ENCODE measurements around the gene RCAN1. TPM values are rescaled to one million over a fixed set of nuclear protein-coding genes. Genes with fewer than 3 reads are reported as not detected.
"Not testable (repeated sequence)": the region's sequence is repeated elsewhere in the genome, so short reads cannot be mapped to it uniquely, and the experiment has no call there.

Gene RCAN1
- total and polyA plus RNA-seq, 9 donors, result 8.6 to 26.7 (median 10.0) TPM

DNA sequence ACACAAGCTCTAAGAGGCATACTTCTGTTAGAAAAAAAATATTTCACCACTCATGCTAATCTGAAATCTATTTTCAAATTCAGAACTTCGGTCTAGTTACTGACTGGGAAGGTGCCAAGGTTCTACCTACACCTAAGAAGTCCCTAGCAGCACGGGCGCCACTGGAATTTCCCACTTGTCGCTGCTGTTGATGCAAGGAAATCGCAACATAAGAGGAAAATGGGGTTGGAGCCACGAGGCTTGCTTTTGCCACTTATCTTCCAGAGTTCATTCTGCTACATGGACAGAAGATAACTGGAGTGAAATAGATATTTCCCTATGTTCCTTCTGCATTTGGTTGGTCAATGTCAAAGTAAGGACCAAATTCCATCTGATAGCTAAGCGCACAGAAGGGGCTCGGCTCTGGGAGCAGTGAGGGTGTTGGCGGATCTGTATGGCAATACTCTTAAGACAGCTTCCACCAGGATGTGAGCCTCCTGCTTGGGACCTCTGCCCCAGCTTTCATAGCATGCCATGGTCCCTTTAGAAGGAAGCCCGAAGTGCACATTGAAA, 47.2 kb downstream of the RCAN1 start:
- Histone ChIP-seq H3K4me1 (ENCODE audit: insufficient read depth) (no peaks in the 10 kb centered on the region), H3K36me3 (no peaks in the 10 kb centered on the region), H3K27ac (no peak overlapping the region), H3K27me3 (no peaks in the 10 kb centered on the region), H3K4me3 (no peak overlapping the region), H3K9me3 (no peaks in the 10 kb centered on the region)
- no peak for DNase-seq
- whole genome bisulfite sequencing, 3 donors, result 90 to 91% (median 91%) methylated on average over 10 of the region's 10 CpGs
- TF ChIP-seq EP300 (IDR thresholded peaks at IDR 0.05), result no peak
- TF ChIP-seq, protein P1, sequence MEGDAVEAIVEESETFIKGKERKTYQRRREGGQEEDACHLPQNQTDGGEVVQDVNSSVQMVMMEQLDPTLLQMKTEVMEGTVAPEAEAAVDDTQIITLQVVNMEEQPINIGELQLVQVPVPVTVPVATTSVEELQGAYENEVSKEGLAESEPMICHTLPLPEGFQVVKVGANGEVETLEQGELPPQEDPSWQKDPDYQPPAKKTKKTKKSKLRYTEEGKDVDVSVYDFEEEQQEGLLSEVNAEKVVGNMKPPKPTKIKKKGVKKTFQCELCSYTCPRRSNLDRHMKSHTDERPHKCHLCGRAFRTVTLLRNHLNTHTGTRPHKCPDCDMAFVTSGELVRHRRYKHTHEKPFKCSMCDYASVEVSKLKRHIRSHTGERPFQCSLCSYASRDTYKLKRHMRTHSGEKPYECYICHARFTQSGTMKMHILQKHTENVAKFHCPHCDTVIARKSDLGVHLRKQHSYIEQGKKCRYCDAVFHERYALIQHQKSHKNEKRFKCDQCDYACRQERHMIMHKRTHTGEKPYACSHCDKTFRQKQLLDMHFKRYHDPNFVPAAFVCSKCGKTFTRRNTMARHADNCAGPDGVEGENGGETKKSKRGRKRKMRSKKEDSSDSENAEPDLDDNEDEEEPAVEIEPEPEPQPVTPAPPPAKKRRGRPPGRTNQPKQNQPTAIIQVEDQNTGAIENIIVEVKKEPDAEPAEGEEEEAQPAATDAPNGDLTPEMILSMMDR (IDR thresholded peaks at IDR 0.05), result no peak
- no peak for TF ChIP-seq POLR2A (IDR thresholded peaks at IDR 0.05)
- intact Hi-C loops (cut with DNase I), result no loop called here

DNA sequence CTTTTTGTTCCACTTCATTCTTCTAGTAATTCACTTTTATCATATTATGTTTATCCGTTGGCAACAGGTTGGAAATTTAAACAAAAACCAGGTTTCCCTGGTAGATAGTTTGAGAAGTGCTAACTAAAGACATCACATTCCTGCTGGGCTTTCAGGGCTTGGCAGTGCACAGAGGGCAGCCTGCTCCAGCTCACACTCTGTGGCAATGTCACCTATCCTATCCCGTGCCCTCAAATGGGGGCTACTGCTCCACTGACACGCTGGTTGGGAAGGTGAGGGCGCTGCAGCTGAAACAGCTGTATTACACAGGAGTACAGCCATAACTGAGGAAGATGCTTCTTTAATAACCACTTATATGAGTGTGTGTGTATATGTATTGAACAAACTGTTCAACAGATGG, 49.7 kb downstream of the RCAN1 start:
- TF ChIP-seq POLR2A (IDR thresholded peaks at IDR 0.05) (no peak), EP300 (IDR thresholded peaks at IDR 0.05) (no peak)
- TF ChIP-seq, protein P1 (IDR thresholded peaks at IDR 0.05), result no peak
- no peaks in the 10 kb centered on the region for H3K36me3 ChIP-seq
- no peaks in the 10 kb centered on the region for H3K27me3 ChIP-seq
- WGBS, 3 donors, result 93 to 99% (median 93%) methylated on average over 4 of the region's 4 CpGs
- no peaks in the 10 kb centered on the region for H3K9me3 ChIP-seq
- DNase-seq, result no peak
- intact Hi-C loops (cut with DNase I), result no loop called here
- no peak overlapping the region for H3K4me3 ChIP-seq
- H3K27ac ChIP-seq, result no peak overlapping the region
- H3K4me1 ChIP-seq (ENCODE audit: insufficient read depth), result no peaks in the 10 kb centered on the region

DNA sequence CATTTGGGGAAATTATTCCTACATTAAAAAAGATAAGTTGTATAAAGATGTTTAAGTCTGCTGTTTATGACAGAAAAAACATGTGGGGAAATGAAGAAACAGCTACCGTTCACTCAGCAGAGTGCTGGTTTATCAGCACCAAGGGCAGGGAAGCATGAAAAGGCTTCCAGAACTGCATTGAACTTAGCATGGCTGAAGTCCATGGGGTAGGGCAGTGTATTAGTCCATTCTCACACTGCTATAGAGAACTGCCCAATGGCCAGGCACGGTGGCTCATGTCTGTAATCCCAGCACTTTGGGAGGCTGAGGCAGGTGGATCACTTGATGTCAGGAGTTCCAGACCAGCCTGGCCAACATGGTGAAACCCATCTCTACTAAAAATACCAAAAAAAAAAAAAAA, 51.5 kb downstream of the RCAN1 start:
- H3K4me1 ChIP-seq (ENCODE audit: insufficient read depth); intact Hi-C loops (cut with DNase I); H3K9me3 ChIP-seq; H3K27ac ChIP-seq; H3K4me3 ChIP-seq; DNase-seq; H3K36me3 ChIP-seq; H3K27me3 ChIP-seq: not testable (repeated sequence)
- 78 to 92% (median 80%) methylated on average over 2 of the region's 2 CpGs for whole genome bisulfite sequencing, 3 donors

DNA sequence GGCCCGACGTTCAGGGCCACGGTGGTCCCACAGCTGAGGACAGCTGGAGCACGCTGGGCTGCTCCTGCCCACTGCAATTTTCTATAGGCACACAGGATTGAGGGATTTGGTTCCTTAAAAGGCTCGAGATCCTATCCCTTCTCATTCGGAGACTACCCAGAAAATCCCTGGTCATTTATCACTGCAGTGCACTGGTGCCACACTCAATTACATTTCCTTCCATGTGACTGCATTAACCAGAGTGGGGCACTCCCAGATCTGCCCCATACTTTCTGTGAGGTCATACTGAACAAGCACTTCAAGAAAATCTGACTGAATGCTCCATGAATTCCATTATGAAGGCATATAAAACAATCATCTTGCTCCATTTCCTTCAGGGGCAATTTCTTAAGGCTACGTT, 53.1 kb downstream of the RCAN1 start:
- DNase-seq, result no peak
- Histone ChIP-seq H3K36me3 (no peaks in the 10 kb centered on the region), H3K4me3 (no peak overlapping the region), H3K9me3 (no peaks in the 10 kb centered on the region), H3K27me3 (no peaks in the 10 kb centered on the region), H3K27ac (no peak overlapping the region), H3K4me1 (ENCODE audit: insufficient read depth) (no peaks in the 10 kb centered on the region)
- TF ChIP-seq, protein P1 (IDR thresholded peaks at IDR 0.05), result no peak
- TF ChIP-seq EP300 (IDR thresholded peaks at IDR 0.05) (no peak), POLR2A (IDR thresholded peaks at IDR 0.05) (no peak)
- WGBS, 3 donors, result 76 to 88% (median 80%) methylated on average over 7 of the region's 7 CpGs
- intact Hi-C loops (cut with DNase I), result no loop called here

- Histone ChIP-seq H3K36me3 (no peaks in the 10 kb centered on the region), H3K4me1 (ENCODE audit: insufficient read depth) (no peaks in the 10 kb centered on the region), H3K9me3 (no peaks in the 10 kb centered on the region), H3K27me3 (no peaks in the 10 kb centered on the region), H3K27ac (no peak overlapping the region), H3K4me3 (no peak overlapping the region)
- intact Hi-C loops (cut with DNase I), result no loop called here
- WGBS, 3 donors, result 0% methylated on average over 1 of the region's 1 CpG
- TF ChIP-seq POLR2A (IDR thresholded peaks at IDR 0.05) (no peak), EP300 (IDR thresholded peaks at IDR 0.05) (no peak)
- TF ChIP-seq, protein P1 (IDR thresholded peaks at IDR 0.05), result no peak
- no peak for DNase-seq
Measured at GRCh38 chr21:34560609-34561008, 54.3 kb downstream of the RCAN1 start.
